Type B pancreatic cell (in vitro differentiated cells): ENCODE measurements around the gene PRSS3. TPM values are rescaled to one million over a fixed set of nuclear protein-coding genes. Genes with fewer than 3 reads are reported as not detected.

Experiments
- DNase-seq: peaks from one replicate; pipeline ENCODE4 v3.0.0; 2021; ENCODE audit warnings: mixed read lengths; ENCODE audit not compliant: unreplicated experiment; ENCODE audit errors: extremely low spot score
- H3K27ac Mint-ChIP-seq: 2 replicates; pipeline ENCODE4 v1.8.0; 2021; ENCODE audit warnings: mild to moderate bottlenecking, mixed read lengths
- H3K27me3 Mint-ChIP-seq: 2 replicates; pipeline ENCODE4 v1.8.0; 2021; ENCODE audit warnings: mixed read lengths
- H3K36me3 Mint-ChIP-seq: 2 replicates; pipeline ENCODE4 v1.8.0; 2021; ENCODE audit warnings: mixed read lengths
- H3K4me1 Mint-ChIP-seq: one replicate; pipeline ENCODE4 v1.8.0; 2021; ENCODE audit warnings: mixed read lengths; ENCODE audit not compliant: unreplicated experiment
- H3K4me3 Mint-ChIP-seq: 2 replicates; pipeline ENCODE4 v1.8.0; 2021; ENCODE audit warnings: mild to moderate bottlenecking, mixed read lengths
- H3K9me3 Mint-ChIP-seq: 2 replicates; pipeline ENCODE4 v1.8.0; 2021; ENCODE audit warnings: mixed read lengths
- CTCF ChIP-seq: fragments of 200-600 bp; sonication (generic); conservative IDR thresholded peaks from 2 replicates; pipeline ENCODE4 v1.5.0; 2021; ENCODE audit warnings: antibody characterized with exemption, mild to moderate bottlenecking
- total RNA-seq: library from RNA; stranded (reverse); gene quantifications from 2 replicates; pipeline ENCODE4 v1.2.1, GENCODE V29; 2021; ENCODE audit warnings: low replicate concordance

PRSS3 gene
- total RNA-seq, 1 donor from 2014 or later: not detected

- Mint-ChIP-seq H3K9me3 (no peaks in the 10 kb centered on the region), H3K4me3 (peak overlapping the region; percentile 27), H3K36me3 (peaks cover 4% of the 10 kb centered on the region), H3K4me1 (peaks cover 15% of the 10 kb centered on the region), H3K27me3 (no peaks in the 10 kb centered on the region), H3K27ac (peak overlapping the region; percentile 68)
- no peak for TF ChIP-seq CTCF
- DNase-seq: no peak
Measured at GRCh38 chr9:33776578-33776977, 18.8 kb upstream of the PRSS3 start.

GRCh38 chr9:33778700-33779351, 16.5 kb upstream of the PRSS3 start:
- H3K27ac Mint-ChIP-seq: peak overlapping the region; percentile 81
- no peaks in the 10 kb centered on the region for H3K9me3 Mint-ChIP-seq
- DNase-seq: no peak
- H3K4me3 Mint-ChIP-seq: peak overlapping the region; percentile 75
- H3K4me1 Mint-ChIP-seq: peaks cover 9% of the 10 kb centered on the region
- TF ChIP-seq CTCF: peak; percentile 85
- H3K27me3 Mint-ChIP-seq: no peaks in the 10 kb centered on the region
- peaks cover 4% of the 10 kb centered on the region for H3K36me3 Mint-ChIP-seq

- H3K4me1 Mint-ChIP-seq: peaks cover 6% of the 10 kb centered on the region
- DNase-seq: no peak
- H3K36me3 Mint-ChIP-seq: peaks cover 4% of the 10 kb centered on the region
- peak overlapping the region; percentile 69 for H3K27ac Mint-ChIP-seq
- no peaks in the 10 kb centered on the region for H3K27me3 Mint-ChIP-seq
- no peak overlapping the region for H3K4me3 Mint-ChIP-seq
- H3K9me3 Mint-ChIP-seq: no peaks in the 10 kb centered on the region
- TF ChIP-seq CTCF: no peak
Measured at GRCh38 chr9:33780276-33780675, 15.1 kb upstream of the PRSS3 start.

GRCh38 chr9:33781736-33782135, 13.6 kb upstream of the PRSS3 start:
- DNase-seq: no peak
- Mint-ChIP-seq H3K9me3 (no peaks in the 10 kb centered on the region), H3K27ac (no peak overlapping the region), H3K4me1 (peaks cover 6% of the 10 kb centered on the region), H3K4me3 (no peak overlapping the region), H3K36me3 (peaks cover 4% of the 10 kb centered on the region), H3K27me3 (peaks cover 7% of the 10 kb centered on the region)
- no peak for TF ChIP-seq CTCF

- H3K4me3 Mint-ChIP-seq: no peak overlapping the region
- peaks cover 4% of the 10 kb centered on the region for H3K36me3 Mint-ChIP-seq
- no peak overlapping the region for H3K27ac Mint-ChIP-seq
- no peaks in the 10 kb centered on the region for H3K9me3 Mint-ChIP-seq
- H3K27me3 Mint-ChIP-seq: peaks cover 7% of the 10 kb centered on the region
- no peak for DNase-seq
- peaks cover 6% of the 10 kb centered on the region for H3K4me1 Mint-ChIP-seq
- no peak for TF ChIP-seq CTCF
Measured at GRCh38 chr9:33782395-33783152, 12.8 kb upstream of the PRSS3 start.
